ENCODE measurements around the gene ERFL.

GRCh38 chr19:41924151-41925145 lies 3.8 kb downstream of the ERFL start:
- TF ChIP-seq CTCF (IDR thresholded peaks at IDR 0.05) (no peak), POLR2A (IDR thresholded peaks at IDR 0.05) (no peak)
